B cell (primary cell): Measurements from ENCODE around the gene LIPG.

Source experiments
- CTCF ChIP-seq: fragments of 200-600 bp; IDR thresholded peaks from one replicate; pipeline ENCODE4 v1.8.0; 2022; ENCODE audit warnings: antibody characterized with exemption, mild to moderate bottlenecking
- EZH2 ChIP-seq: IDR thresholded peaks from 2 replicates; pipeline ENCODE4 v1.6.1; 2012; ENCODE audit warnings: borderline replicate concordance, low read depth, mild to moderate bottlenecking, moderate library complexity, low read length; ENCODE audit not compliant: insufficient read depth, poor library complexity, severe bottlenecking

- TF ChIP-seq CTCF (no peak), EZH2 (no peak)
Observed at GRCh38 chr18:49562481-49563129, 748 bp downstream of the LIPG start.
